Trophoblast cell (in vitro differentiated cells and primary cell): Measurements from ENCODE around the gene GAST.
"Not testable (repeated sequence)": the region's sequence is repeated elsewhere in the genome, so short reads cannot be mapped to it uniquely, and the experiment has no call there.

Experiments
- DNase-seq, 2 donors: peaks; one replicate each; pipeline ENCODE4 v3.0.0-alpha.2; 2016
- H2AFZ ChIP-seq: 2 replicates; pipeline ENCODE4 v1.6.1; 2013; ENCODE audit warnings: low read length, moderate library complexity, mild to moderate bottlenecking; ENCODE audit not compliant: insufficient read depth, poor library complexity
- H2AK5ac ChIP-seq: 2 replicates; pipeline ENCODE4 v1.6.1; 2013; ENCODE audit warnings: mild to moderate bottlenecking, low read length
- H2BK120ac ChIP-seq: 2 replicates; pipeline ENCODE4 v1.6.1; 2013; ENCODE audit warnings: low read length, mild to moderate bottlenecking, moderate library complexity; ENCODE audit not compliant: insufficient read depth, poor library complexity
- H2BK12ac ChIP-seq: 2 replicates; pipeline ENCODE4 v1.6.1; 2013; ENCODE audit warnings: mild to moderate bottlenecking, low read length, moderate library complexity
- H2BK5ac ChIP-seq: 2 replicates; pipeline ENCODE4 v1.6.1; 2013; ENCODE audit warnings: low read length, low read depth, moderate library complexity, mild to moderate bottlenecking; ENCODE audit not compliant: poor library complexity
- H3K14ac ChIP-seq: 2 replicates; pipeline ENCODE4 v1.6.1; 2013; ENCODE audit warnings: mild to moderate bottlenecking, low read length
- H3K18ac ChIP-seq: 2 replicates; pipeline ENCODE4 v1.6.1; 2013; ENCODE audit warnings: mild to moderate bottlenecking, low read length
- H3K23ac ChIP-seq: 2 replicates; pipeline ENCODE4 v1.6.1; 2013; ENCODE audit warnings: low read length
- H3K27ac ChIP-seq: 2 replicates; pipeline ENCODE4 v1.5.1; 2013; ENCODE audit warnings: low read depth, mild to moderate bottlenecking, inconsistent platforms, low read length, moderate library complexity
- H3K27me3 ChIP-seq: 2 replicates; pipeline ENCODE4 v1.6.1; 2013; ENCODE audit warnings: inconsistent platforms, mild to moderate bottlenecking, low read length, moderate library complexity; ENCODE audit not compliant: insufficient read depth
- H3K36me3 ChIP-seq, 2 experiments: 1 replicate in 1 of 2; 2 replicates in 1 of 2; pipeline ENCODE4 v1.6.1; 2013; ENCODE audit warnings: low read length in 2 of 2, mild to moderate bottlenecking in 2 of 2, moderate library complexity in 1 of 2; ENCODE audit not compliant: insufficient read depth in 2 of 2, control insufficient read depth in 1 of 2
- H3K4ac ChIP-seq: 2 replicates; pipeline ENCODE4 v1.6.1; 2013; ENCODE audit warnings: low read depth, mild to moderate bottlenecking, low read length, moderate library complexity
- H3K4me1 ChIP-seq, 2 experiments: 1 replicate in 1 of 2; 2 replicates in 1 of 2; pipeline ENCODE4 v1.6.1; 2013; ENCODE audit warnings: low read length in 2 of 2, mild to moderate bottlenecking in 2 of 2, moderate library complexity in 1 of 2; ENCODE audit not compliant: insufficient read depth in 2 of 2, control insufficient read depth in 1 of 2
- H3K4me2 ChIP-seq: 2 replicates; pipeline ENCODE4 v1.6.1; 2013; ENCODE audit warnings: inconsistent platforms, mild to moderate bottlenecking, low read length, moderate library complexity
- H3K4me3 ChIP-seq: 2 replicates; pipeline ENCODE4 v1.5.1; 2013; ENCODE audit warnings: mild to moderate bottlenecking, low read depth, low read length, inconsistent platforms
- H3K79me1 ChIP-seq: one replicate; pipeline ENCODE4 v1.6.1; 2013; ENCODE audit warnings: low read length
- H3K79me2 ChIP-seq: 2 replicates; pipeline ENCODE4 v1.6.1; 2013; ENCODE audit warnings: low read length, mild to moderate bottlenecking; ENCODE audit not compliant: control insufficient read depth, insufficient read depth, poor library complexity
- H3K9ac ChIP-seq: 2 replicates; pipeline ENCODE4 v1.6.1; 2013; ENCODE audit warnings: mild to moderate bottlenecking, low read length
- H3K9me3 ChIP-seq: 2 replicates; pipeline ENCODE4 v1.6.1; 2013; ENCODE audit warnings: low read depth, mild to moderate bottlenecking, control low read depth, inconsistent platforms, low read length; ENCODE audit not compliant: insufficient read depth
- H4K12ac ChIP-seq: 2 replicates; pipeline ENCODE4 v1.6.1; 2013; ENCODE audit warnings: low read depth, mild to moderate bottlenecking, low read length, moderate library complexity
- H4K8ac ChIP-seq: 2 replicates; pipeline ENCODE4 v1.6.1; 2013; ENCODE audit warnings: low read depth, mild to moderate bottlenecking, low read length, moderate library complexity
- H4K91ac ChIP-seq: one replicate; pipeline ENCODE4 v1.6.1; 2013; ENCODE audit warnings: low read depth, mild to moderate bottlenecking, low read length, moderate library complexity
- WGBS: extraction: QIAGEN DNeasy Blood & Tissue Kit; methylation state at CpG from one replicate; pipeline ENCODE4 v1.1.7; 2013; ENCODE audit warnings: missing lambda C conversion rate; ENCODE audit not compliant: insufficient read length, insufficient coverage; ENCODE audit errors: extremely low coverage; 5-methylcytosine and 5-hydroxymethylcytosine counted together

GAST gene

DNA sequence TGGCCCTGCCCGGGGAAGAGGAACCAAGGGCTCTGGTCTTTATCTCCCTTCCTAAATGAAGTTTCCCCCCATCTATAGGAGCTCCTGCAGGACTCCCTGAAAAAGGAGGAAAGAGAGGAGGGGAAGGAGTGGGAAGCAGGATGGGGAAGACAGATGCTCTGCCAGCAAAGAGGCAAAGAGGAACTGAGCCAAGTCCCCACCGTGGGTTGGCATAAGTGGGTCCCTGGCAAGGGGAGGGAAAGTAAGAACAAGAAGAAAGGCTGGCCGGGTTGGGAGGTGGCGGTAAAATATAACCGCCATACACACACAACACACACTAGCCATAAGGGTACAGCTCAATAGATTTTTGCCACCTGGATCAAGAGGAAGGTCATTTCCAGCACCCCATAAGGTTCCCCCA is 29.5 kb upstream of the GAST start:
- Histone ChIP-seq H3K4me1 (no peaks in the 10 kb centered on the region), H3K14ac (no peak overlapping the region), H2AK5ac (no peak overlapping the region), H3K18ac (no peak overlapping the region), H4K8ac (no peak overlapping the region), H3K9me3 (no peaks in the 10 kb centered on the region), H2AFZ (no peak overlapping the region), H3K79me1 (no peaks in the 10 kb centered on the region), H4K91ac (no peak overlapping the region), H3K4me3 (no peak overlapping the region), H3K79me2 (no peaks in the 10 kb centered on the region), H2BK12ac (no peak overlapping the region), H3K9ac (no peak overlapping the region), H3K23ac (no peak overlapping the region), H3K27me3 (no peaks in the 10 kb centered on the region), H3K27ac (no peak overlapping the region), H4K12ac (no peak overlapping the region), H3K4me2 (no peak overlapping the region), H2BK5ac (no peak overlapping the region), H3K36me3 (no peaks in the 10 kb centered on the region), H3K4ac (no peak overlapping the region), H2BK120ac (no peak overlapping the region)
- DNase-seq, result no peak
- no CpG with 5 or more reads among the region's 5 CpGs for WGBS

- Histone ChIP-seq H2BK12ac (no peak overlapping the region), H3K79me2 (no peaks in the 10 kb centered on the region), H3K4me3 (no peak overlapping the region), H4K8ac (no peak overlapping the region), H3K23ac (no peak overlapping the region), H3K9me3 (no peaks in the 10 kb centered on the region), H3K4me1 (no peaks in the 10 kb centered on the region), H3K27me3 (no peaks in the 10 kb centered on the region), H3K36me3 (no peaks in the 10 kb centered on the region), H3K4ac (no peak overlapping the region), H2AFZ (no peak overlapping the region), H4K91ac (no peak overlapping the region), H3K9ac (no peak overlapping the region), H3K4me2 (no peak overlapping the region), H2BK5ac (no peak overlapping the region), H4K12ac (no peak overlapping the region), H3K27ac (no peak overlapping the region), H3K18ac (no peak overlapping the region), H2BK120ac (no peak overlapping the region), H2AK5ac (no peak overlapping the region), H3K14ac (no peak overlapping the region), H3K79me1 (peaks cover 4% of the 10 kb centered on the region)
- no peak for DNase-seq
- WGBS, result no CpG with 5 or more reads among the region's 8 CpGs
These were observed 28.6 kb upstream of the GAST start for GRCh38 chr17:41683441-41684007.

DNA sequence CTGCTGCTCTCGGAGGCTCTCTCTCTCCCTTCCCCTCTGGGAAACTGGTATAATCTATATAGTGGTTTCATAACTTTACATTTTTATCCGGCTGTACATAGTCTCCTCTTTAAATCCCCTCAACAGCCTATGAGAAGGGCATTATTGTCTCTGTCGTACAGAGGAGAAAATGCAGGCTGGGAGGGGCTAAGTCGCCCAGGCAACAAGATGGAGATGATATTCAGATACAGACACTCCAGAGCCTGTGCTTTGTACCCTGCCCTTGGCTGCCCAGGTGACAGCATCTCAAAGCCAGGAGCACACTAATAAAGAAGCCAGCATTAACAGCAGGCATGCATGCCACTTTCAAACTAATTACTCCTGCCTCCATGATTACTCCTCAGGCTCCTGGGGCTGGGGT is 28.1 kb upstream of the GAST start:
- Histone ChIP-seq H3K9me3 (no peaks in the 10 kb centered on the region), H3K79me1 (peaks cover 7% of the 10 kb centered on the region), H2BK120ac (no peak overlapping the region), H3K18ac (no peak overlapping the region), H3K36me3 (no peaks in the 10 kb centered on the region), H3K4me1 (no peaks in the 10 kb centered on the region), H3K27ac (no peak overlapping the region), H2BK12ac (no peak overlapping the region), H3K14ac (no peak overlapping the region), H4K8ac (no peak overlapping the region), H2AFZ (no peak overlapping the region), H3K79me2 (peaks cover 3% of the 10 kb centered on the region), H3K23ac (no peak overlapping the region), H2AK5ac (no peak overlapping the region), H3K27me3 (no peaks in the 10 kb centered on the region), H4K91ac (no peak overlapping the region), H2BK5ac (no peak overlapping the region), H3K4me3 (no peak overlapping the region), H4K12ac (no peak overlapping the region), H3K9ac (no peak overlapping the region), H3K4me2 (no peak overlapping the region), H3K4ac (no peak overlapping the region)
- WGBS, result no CpG with 5 or more reads among the region's 4 CpGs
- DNase-seq, result no peak

- DNase-seq, H3K9ac ChIP-seq: not testable (repeated sequence)
- no CpG with 5 or more reads among the region's 13 CpGs for WGBS
These were observed 26.4 kb upstream of the GAST start for GRCh38 chr17:41685753-41686152.

More at GRCh38 chr17:41685753-41686152, 26.4 kb upstream of the GAST start:
- H2AK5ac ChIP-seq, H4K12ac ChIP-seq, H3K79me2 ChIP-seq, H3K27ac ChIP-seq, H3K18ac ChIP-seq, H3K4ac ChIP-seq, H2BK12ac ChIP-seq, H4K8ac ChIP-seq, H3K27me3 ChIP-seq, H3K4me1 ChIP-seq, H3K14ac ChIP-seq, H3K4me3 ChIP-seq, H4K91ac ChIP-seq, H2AFZ ChIP-seq, H3K23ac ChIP-seq, H3K4me2 ChIP-seq, H3K9me3 ChIP-seq, H2BK5ac ChIP-seq, H2BK120ac ChIP-seq: not testable (repeated sequence)
- Histone ChIP-seq H3K36me3 (peaks cover 7 to 11% of the 10 kb centered on the region in 2 experiments), H3K79me1 (peaks cover 10% of the 10 kb centered on the region)
